WTC11 (cell line): ENCODE results near the gene MICU2. TPM values are rescaled to one million over a fixed set of nuclear protein-coding genes. Genes with fewer than 3 reads are reported as not detected.

Experiments
- ATAC-seq: fragments of 200-7000 bp; cut with Tn5 transposase; 2 replicates; pipeline ENCODE4 v1.10.0; 2021; ENCODE audit warnings: mild to moderate bottlenecking, moderate library complexity
- CTCF ChIA-PET: fragments of 300-600 bp; sonication (Branson Sonifier 250); formaldehyde crosslinking; loops from one replicate; lab custom pipeline; 2021; ENCODE audit warnings: antibody characterized with exemption; lab: Charles Lee
- POLR2A ChIA-PET: fragments of 350-600 bp; sonication (Branson Sonifier 250); formaldehyde crosslinking; loops from one replicate; lab custom pipeline; 2021; ENCODE audit warnings: antibody characterized with exemption; lab: Charles Lee
- DNase-seq: peaks from one replicate; pipeline ENCODE4 v3.0.0; 2021; ENCODE audit warnings: low spot score
- H3K27ac Mint-ChIP-seq: 2 replicates; pipeline ENCODE4 v1.8.0; 2021; ENCODE audit warnings: mixed read lengths
- H3K27me3 Mint-ChIP-seq: 2 replicates; pipeline ENCODE4 v1.8.0; 2021; ENCODE audit warnings: low read depth, mild to moderate bottlenecking, moderate library complexity, mixed read lengths
- H3K36me3 Mint-ChIP-seq: 2 replicates; pipeline ENCODE4 v1.8.0; 2021; ENCODE audit warnings: mixed read lengths
- H3K4me1 Mint-ChIP-seq: 2 replicates; pipeline ENCODE4 v1.8.0; 2022; ENCODE audit warnings: mixed read lengths
- H3K4me3 Mint-ChIP-seq: 2 replicates; pipeline ENCODE4 v1.8.0; 2021; ENCODE audit warnings: mild to moderate bottlenecking, moderate library complexity, mixed read lengths
- H3K9me3 Mint-ChIP-seq: 2 replicates; pipeline ENCODE4 v1.8.0; 2021; ENCODE audit warnings: mixed read lengths
- AFF4 ChIP-seq: sonication (generic); formaldehyde crosslinking; IDR thresholded peaks from 2 replicates; pipeline ENCODE4 v1.8.1; 2023; ENCODE audit warnings: mild to moderate bottlenecking, missing genetic modification reagents, borderline replicate concordance
- ATF1 ChIP-seq: sonication (generic); formaldehyde crosslinking; IDR thresholded peaks from 2 replicates; pipeline ENCODE4 v1.8.1; 2023; ENCODE audit warnings: mild to moderate bottlenecking, moderate library complexity, missing genetic modification reagents
- GRHL2 ChIP-seq: fragments of 250-450 bp; sonication (Bioruptor Pico); IDR thresholded peaks from 2 replicates; pipeline ENCODE4 v1.8.0; 2022; ENCODE audit warnings: mild to moderate bottlenecking, moderate library complexity; ENCODE audit not compliant: insufficient replicate concordance, severe bottlenecking
- HMGA2 ChIP-seq: fragments of 250-450 bp; sonication (Bioruptor Pico); IDR thresholded peaks from 2 replicates; pipeline ENCODE4 v1.4.0; 2021; ENCODE audit warnings: mild to moderate bottlenecking, moderate library complexity
- JAZF1 ChIP-seq: fragments of 250-450 bp; sonication (Bioruptor Pico); IDR thresholded peaks from 2 replicates; pipeline ENCODE4 v1.9.0; 2021; ENCODE audit warnings: moderate library complexity, mild to moderate bottlenecking, inconsistent platforms
- JUN ChIP-seq: sonication (generic); formaldehyde crosslinking; IDR thresholded peaks from 2 replicates; pipeline ENCODE4 v1.8.0; 2023; ENCODE audit warnings: mild to moderate bottlenecking, missing genetic modification reagents
- MXD4 ChIP-seq: fragments of 250-450 bp; sonication (Bioruptor Pico); IDR thresholded peaks from 2 replicates; pipeline ENCODE4 v1.8.0; 2021; ENCODE audit warnings: mild to moderate bottlenecking, moderate library complexity, borderline replicate concordance
- NFYB ChIP-seq: sonication (generic); formaldehyde crosslinking; conservative IDR thresholded peaks from 2 replicates; pipeline ENCODE4 v1.8.0; 2022; ENCODE audit warnings: low read depth, missing genetic modification reagents
- RORB ChIP-seq: fragments of 250-450 bp; sonication (Bioruptor Pico); IDR thresholded peaks from 2 replicates; pipeline ENCODE4 v1.9.0; 2021; ENCODE audit warnings: mild to moderate bottlenecking
- TEAD4 ChIP-seq: sonication (generic); formaldehyde crosslinking; IDR thresholded peaks from 2 replicates; pipeline ENCODE4 v1.8.0; 2022; ENCODE audit warnings: mild to moderate bottlenecking, missing genetic modification reagents
- ZBTB43 ChIP-seq: sonication (generic); formaldehyde crosslinking; IDR thresholded peaks from 2 replicates; pipeline ENCODE4 v1.8.1; 2023; ENCODE audit warnings: mild to moderate bottlenecking, missing genetic modification reagents
- ZNF263 ChIP-seq: sonication (generic); formaldehyde crosslinking; IDR thresholded peaks from 2 replicates; pipeline ENCODE4 v1.8.1; 2022; ENCODE audit warnings: low read depth, mild to moderate bottlenecking, moderate library complexity, missing genetic modification reagents
- ZNF416 ChIP-seq: fragments of 250-450 bp; sonication (Bioruptor Pico); IDR thresholded peaks from 2 replicates; pipeline ENCODE4 v1.9.0; 2021; ENCODE audit warnings: mild to moderate bottlenecking, inconsistent platforms
- total RNA-seq: library from RNA; stranded (reverse); gene quantifications from 3 replicates; pipeline ENCODE4 v1.2.3, GENCODE V29; 2021
- TF ChIP-seq, protein P1 (sequence below): fragments of 250-450 bp; sonication (Bioruptor Pico); IDR thresholded peaks from 2 replicates; pipeline ENCODE4 v1.9.0; 2021; ENCODE audit warnings: moderate library complexity, mild to moderate bottlenecking, inconsistent platforms, borderline replicate concordance
- TF ChIP-seq, protein P2 (sequence below): sonication (generic); formaldehyde crosslinking; IDR thresholded peaks from 2 replicates; pipeline ENCODE4 v1.8.1; 2023; ENCODE audit warnings: mild to moderate bottlenecking, moderate library complexity, missing genetic modification reagents
- TF ChIP-seq, protein P3 (sequence below): fragments of 250-450 bp; sonication (Bioruptor Pico); IDR thresholded peaks from 2 replicates; pipeline ENCODE4 v2.1.2; 2022; ENCODE audit warnings: mild to moderate bottlenecking, moderate library complexity
- TF ChIP-seq, protein P4 (sequence below): fragments of 250-450 bp; sonication (Bioruptor Pico); IDR thresholded peaks from 2 replicates; pipeline ENCODE4 v1.9.0; 2021; ENCODE audit warnings: mild to moderate bottlenecking
- TF ChIP-seq, protein P5 (sequence below): fragments of 250-450 bp; sonication (Bioruptor Pico); IDR thresholded peaks from 2 replicates; pipeline ENCODE4 v1.8.0; 2021; ENCODE audit warnings: mild to moderate bottlenecking

Gene MICU2
- total RNA-seq, 1 experiment from 2014 or later: 33.8 TPM

DNA sequence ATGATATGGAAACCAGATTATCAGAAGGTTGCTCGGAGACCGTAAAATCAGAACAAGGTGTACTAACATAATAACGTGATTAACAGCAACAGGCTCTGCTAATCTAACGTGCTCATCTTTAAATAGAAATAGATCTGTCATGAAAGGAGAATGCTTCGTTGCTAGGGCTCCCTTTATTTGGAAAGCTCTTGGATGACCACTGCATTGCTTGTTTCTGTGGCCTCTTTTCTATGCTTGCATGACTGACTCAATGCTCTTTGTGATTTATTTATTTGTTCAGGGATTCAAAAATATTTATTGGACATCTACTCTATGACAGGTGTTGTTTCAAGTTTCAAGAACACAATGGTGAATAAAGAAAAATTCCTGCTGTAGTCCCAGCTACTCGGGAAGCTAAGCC lies 122.6 kb downstream of the MICU2 start:
- DNase-seq (no peak), ATAC-seq (no peak)
- Mint-ChIP-seq H3K4me3 (no peak overlapping the region), H3K4me1 (peaks cover 4% of the 10 kb centered on the region), H3K27ac (no peak overlapping the region), H3K36me3 (peaks cover 7% of the 10 kb centered on the region), H3K9me3 (peaks cover 13% of the 10 kb centered on the region), H3K27me3 (no peaks in the 10 kb centered on the region)
- TF ChIP-seq, protein P1, sequence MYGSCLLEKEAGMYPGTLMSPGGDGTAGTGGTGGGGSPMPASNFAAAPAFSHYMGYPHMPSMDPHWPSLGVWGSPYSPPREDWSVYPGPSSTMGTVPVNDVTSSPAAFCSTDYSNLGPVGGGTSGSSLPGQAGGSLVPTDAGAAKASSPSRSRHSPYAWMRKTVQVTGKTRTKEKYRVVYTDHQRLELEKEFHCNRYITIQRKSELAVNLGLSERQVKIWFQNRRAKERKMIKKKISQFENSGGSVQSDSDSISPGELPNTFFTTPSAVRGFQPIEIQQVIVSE (CRISPR knock-in tag): no peak
- TF ChIP-seq MXD4 (CRISPR knock-in tag) (no peak), ATF1 (no peak), ZBTB43 (CRISPR knock-in tag) (no peak), GRHL2 (no peak), NFYB (CRISPR knock-in tag) (no peak), JUN (CRISPR knock-in tag) (no peak), RORB (CRISPR knock-in tag) (no peak), AFF4 (CRISPR knock-in tag) (no peak), ZNF263 (no peak), TEAD4 (CRISPR knock-in tag) (no peak), ZNF416 (CRISPR knock-in tag) (no peak), JAZF1 (no peak), HMGA2 (CRISPR knock-in tag) (no peak)
- TF ChIP-seq, protein P2, sequence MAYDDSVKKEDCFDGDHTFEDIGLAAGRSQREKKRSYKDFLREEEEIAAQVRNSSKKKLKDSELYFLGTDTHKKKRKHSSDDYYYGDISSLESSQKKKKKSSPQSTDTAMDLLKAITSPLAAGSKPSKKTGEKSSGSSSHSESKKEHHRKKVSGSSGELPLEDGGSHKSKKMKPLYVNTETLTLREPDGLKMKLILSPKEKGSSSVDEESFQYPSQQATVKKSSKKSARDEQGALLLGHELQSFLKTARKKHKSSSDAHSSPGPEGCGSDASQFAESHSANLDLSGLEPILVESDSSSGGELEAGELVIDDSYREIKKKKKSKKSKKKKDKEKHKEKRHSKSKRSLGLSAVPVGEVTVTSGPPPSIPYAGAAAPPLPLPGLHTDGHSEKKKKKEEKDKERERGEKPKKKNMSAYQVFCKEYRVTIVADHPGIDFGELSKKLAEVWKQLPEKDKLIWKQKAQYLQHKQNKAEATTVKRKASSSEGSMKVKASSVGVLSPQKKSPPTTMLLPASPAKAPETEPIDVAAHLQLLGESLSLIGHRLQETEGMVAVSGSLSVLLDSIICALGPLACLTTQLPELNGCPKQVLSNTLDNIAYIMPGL (CRISPR knock-in tag): no peak
- TF ChIP-seq, protein P3, sequence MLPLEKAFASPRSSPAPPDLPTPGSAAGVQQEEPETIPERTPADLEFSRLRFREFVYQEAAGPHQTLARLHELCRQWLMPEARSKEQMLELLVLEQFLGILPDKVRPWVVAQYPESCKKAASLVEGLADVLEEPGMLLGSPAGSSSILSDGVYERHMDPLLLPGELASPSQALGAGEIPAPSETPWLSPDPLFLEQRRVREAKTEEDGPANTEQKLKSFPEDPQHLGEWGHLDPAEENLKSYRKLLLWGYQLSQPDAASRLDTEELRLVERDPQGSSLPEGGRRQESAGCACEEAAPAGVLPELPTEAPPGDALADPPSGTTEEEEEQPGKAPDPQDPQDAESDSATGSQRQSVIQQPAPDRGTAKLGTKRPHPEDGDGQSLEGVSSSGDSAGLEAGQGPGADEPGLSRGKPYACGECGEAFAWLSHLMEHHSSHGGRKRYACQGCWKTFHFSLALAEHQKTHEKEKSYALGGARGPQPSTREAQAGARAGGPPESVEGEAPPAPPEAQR: no peak
- TF ChIP-seq, protein P4, sequence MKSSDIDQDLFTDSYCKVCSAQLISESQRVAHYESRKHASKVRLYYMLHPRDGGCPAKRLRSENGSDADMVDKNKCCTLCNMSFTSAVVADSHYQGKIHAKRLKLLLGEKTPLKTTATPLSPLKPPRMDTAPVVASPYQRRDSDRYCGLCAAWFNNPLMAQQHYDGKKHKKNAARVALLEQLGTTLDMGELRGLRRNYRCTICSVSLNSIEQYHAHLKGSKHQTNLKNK (CRISPR knock-in tag): no peak
- TF ChIP-seq, protein P5, sequence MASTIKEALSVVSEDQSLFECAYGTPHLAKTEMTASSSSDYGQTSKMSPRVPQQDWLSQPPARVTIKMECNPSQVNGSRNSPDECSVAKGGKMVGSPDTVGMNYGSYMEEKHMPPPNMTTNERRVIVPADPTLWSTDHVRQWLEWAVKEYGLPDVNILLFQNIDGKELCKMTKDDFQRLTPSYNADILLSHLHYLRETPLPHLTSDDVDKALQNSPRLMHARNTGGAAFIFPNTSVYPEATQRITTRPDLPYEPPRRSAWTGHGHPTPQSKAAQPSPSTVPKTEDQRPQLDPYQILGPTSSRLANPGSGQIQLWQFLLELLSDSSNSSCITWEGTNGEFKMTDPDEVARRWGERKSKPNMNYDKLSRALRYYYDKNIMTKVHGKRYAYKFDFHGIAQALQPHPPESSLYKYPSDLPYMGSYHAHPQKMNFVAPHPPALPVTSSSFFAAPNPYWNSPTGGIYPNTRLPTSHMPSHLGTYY (CRISPR knock-in tag): no peak
- CTCF ChIA-PET: interaction anchor here (0.9 to 2.4 kb wide), 2 partner anchors 184 to 287 kb away, joined by 3 to 11 read pairs; no protein-coding TSS in a partner anchor
- POLR2A ChIA-PET: no interaction called here
